Measurements from ENCODE around the gene LRBA. TPM values are rescaled to one million over a fixed set of nuclear protein-coding genes. Genes with fewer than 3 reads are reported as not detected.
"Not testable (repeated sequence)": the region's sequence is repeated elsewhere in the genome, so short reads cannot be mapped to it uniquely, and the experiment has no call there.

The LRBA gene
- total and polyA plus RNA-seq, 2 donors (not counting 3 experiments of a cell fraction or from before 2014, with no cell fraction given): 18.0 to 35.1 TPM

DNA sequence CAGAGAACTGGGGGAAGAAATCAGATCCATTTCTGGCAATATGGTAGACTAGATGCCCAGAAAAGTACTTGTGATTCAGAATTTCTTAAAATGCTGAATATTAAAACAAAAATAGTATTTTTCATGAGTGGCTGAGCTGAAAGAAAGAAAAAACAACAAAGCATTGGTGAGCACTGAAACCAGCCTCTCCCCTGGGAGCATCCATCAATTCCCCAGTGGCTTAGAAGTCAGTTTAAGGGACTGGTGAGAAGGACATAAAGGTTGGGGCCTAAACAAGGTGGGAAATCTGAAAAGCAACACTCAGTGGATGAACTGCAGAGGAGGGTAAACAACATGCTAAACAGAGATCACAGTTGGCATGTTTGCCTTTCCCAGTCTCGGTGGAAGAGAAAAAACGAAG is 20.4 kb downstream of the LRBA start:
- no peak for DNase-seq (ENCODE audit: low read depth, low spot score)

DNA sequence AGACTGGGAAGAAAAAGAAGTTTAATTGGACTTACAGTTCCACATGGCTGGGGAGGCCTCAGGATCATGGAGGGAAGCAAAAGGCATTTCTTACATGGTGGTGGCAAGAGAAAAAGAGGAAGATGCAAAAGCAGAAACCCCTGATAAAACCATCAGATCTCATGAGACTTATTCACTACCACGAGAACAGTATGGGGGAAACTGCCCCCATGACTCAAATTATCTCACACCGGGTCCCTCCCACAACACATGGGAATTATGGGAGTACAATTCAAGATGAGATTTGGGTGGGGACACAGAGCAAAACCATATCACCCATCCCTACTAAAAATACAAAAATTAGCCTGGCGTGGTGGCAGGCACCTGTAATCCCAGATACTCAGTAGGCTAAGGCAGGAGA is 21.5 kb downstream of the LRBA start:
- H3K9ac ChIP-seq (replicated peaks; ENCODE audit: extremely low read depth, insufficient read depth, low read length); H3K27me3 ChIP-seq (ENCODE audit: control insufficient read depth in 2 of 2, insufficient read depth in 2 of 2, low read length in 2 of 2); H3K9me1 ChIP-seq (replicated peaks; ENCODE audit: control insufficient read depth, extremely low read depth, insufficient read depth, low read length); H3K27ac ChIP-seq (ENCODE audit: insufficient read depth, low read depth, low read length); H4K20me1 ChIP-seq (replicated peaks; ENCODE audit: control insufficient read depth, extremely low read depth, insufficient read depth, low read length); H3K4me1 ChIP-seq (ENCODE audit: control insufficient read depth, extremely low read depth, insufficient read depth, low read length); FAIRE-seq; H3K4me2 ChIP-seq (ENCODE audit: insufficient read depth, low read length); H3K36me3 ChIP-seq (ENCODE audit: control insufficient read depth in 2 of 2, extremely low read depth in 1 of 2, insufficient read depth in 2 of 2, low read length in 2 of 2); POLR2A ChIA-PET; BruUV-seq (replicated peaks); DNase-seq (ENCODE audit: low read depth, low spot score); intact Hi-C loops (cut with micrococcal nuclease); H3K4me3 ChIP-seq (replicated peaks in 1 of 3; ENCODE audit: insufficient read depth in 1 of 3, low read depth in 1 of 3, low read length in 3 of 3); H2AFZ ChIP-seq (ENCODE audit: low read depth, low read length); dilution Hi-C loops (cut with MboI; ENCODE audit: extremely low pct_ligation_motif_present, low sequenced_read_pairs); CTCF ChIA-PET; H3K9me3 ChIP-seq (replicated peaks; ENCODE audit: control insufficient read depth, insufficient read depth, low read length): not testable (repeated sequence)
- peaks cover 19% of the 10 kb centered on the region for H3K79me2 ChIP-seq (ENCODE audit: control insufficient read depth, insufficient read depth, low read length)

More for the DNA sequence above, 20.4 kb downstream of the LRBA start:
- Histone ChIP-seq H3K36me3 (ENCODE audit: control insufficient read depth in 2 of 2, extremely low read depth in 1 of 2, insufficient read depth in 2 of 2, low read length in 2 of 2) (no peaks in the 10 kb centered on the region), H2AFZ (ENCODE audit: low read depth, low read length) (no peak overlapping the region), H4K20me1 (replicated peaks; ENCODE audit: control insufficient read depth, extremely low read depth, insufficient read depth, low read length) (no peaks in the 10 kb centered on the region), H3K9me1 (replicated peaks; ENCODE audit: control insufficient read depth, extremely low read depth, insufficient read depth, low read length) (no peaks in the 10 kb centered on the region), H3K9ac (replicated peaks; ENCODE audit: extremely low read depth, insufficient read depth, low read length) (no peak overlapping the region), H3K27ac (ENCODE audit: insufficient read depth, low read depth, low read length) (no peak overlapping the region), H3K27me3 (ENCODE audit: control insufficient read depth in 2 of 2, insufficient read depth in 2 of 2, low read length in 2 of 2) (no peaks in the 10 kb centered on the region), H3K9me3 (replicated peaks; ENCODE audit: control insufficient read depth, insufficient read depth, low read length) (no peaks in the 10 kb centered on the region), H3K4me3 (replicated peaks in 1 of 3; ENCODE audit: insufficient read depth in 1 of 3, low read depth in 1 of 3, low read length in 3 of 3) (no peak overlapping the region), H3K4me1 (ENCODE audit: control insufficient read depth, extremely low read depth, insufficient read depth, low read length) (peaks cover 8% of the 10 kb centered on the region), H3K79me2 (ENCODE audit: control insufficient read depth, insufficient read depth, low read length) (peaks cover 25% of the 10 kb centered on the region), H3K4me2 (ENCODE audit: insufficient read depth, low read length) (no peak overlapping the region)
- no TSS peak for BruUV-seq (replicated peaks)
- intact Hi-C loops (cut with micrococcal nuclease): no loop called here
- POLR2A ChIA-PET: no interaction called here
- TF ChIP-seq POLR2A (IDR thresholded peaks at IDR 0.05; ENCODE audit: low read depth, low read length) (no peak), GATA2 (IDR thresholded peaks at IDR 0.05; ENCODE audit: insufficient read depth, insufficient read length, low read depth, low read length) (no peak), JUN (IDR thresholded peaks at IDR 0.05; ENCODE audit: borderline replicate concordance, insufficient read depth, insufficient read length, low read depth) (no peak), POLR2AphosphoS5 (IDR thresholded peaks at IDR 0.05; ENCODE audit: insufficient read depth, low read depth, low read length) (no peak)
- TF ChIP-seq, protein P1, sequence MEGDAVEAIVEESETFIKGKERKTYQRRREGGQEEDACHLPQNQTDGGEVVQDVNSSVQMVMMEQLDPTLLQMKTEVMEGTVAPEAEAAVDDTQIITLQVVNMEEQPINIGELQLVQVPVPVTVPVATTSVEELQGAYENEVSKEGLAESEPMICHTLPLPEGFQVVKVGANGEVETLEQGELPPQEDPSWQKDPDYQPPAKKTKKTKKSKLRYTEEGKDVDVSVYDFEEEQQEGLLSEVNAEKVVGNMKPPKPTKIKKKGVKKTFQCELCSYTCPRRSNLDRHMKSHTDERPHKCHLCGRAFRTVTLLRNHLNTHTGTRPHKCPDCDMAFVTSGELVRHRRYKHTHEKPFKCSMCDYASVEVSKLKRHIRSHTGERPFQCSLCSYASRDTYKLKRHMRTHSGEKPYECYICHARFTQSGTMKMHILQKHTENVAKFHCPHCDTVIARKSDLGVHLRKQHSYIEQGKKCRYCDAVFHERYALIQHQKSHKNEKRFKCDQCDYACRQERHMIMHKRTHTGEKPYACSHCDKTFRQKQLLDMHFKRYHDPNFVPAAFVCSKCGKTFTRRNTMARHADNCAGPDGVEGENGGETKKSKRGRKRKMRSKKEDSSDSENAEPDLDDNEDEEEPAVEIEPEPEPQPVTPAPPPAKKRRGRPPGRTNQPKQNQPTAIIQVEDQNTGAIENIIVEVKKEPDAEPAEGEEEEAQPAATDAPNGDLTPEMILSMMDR (IDR thresholded peaks at IDR 0.05; ENCODE audit: extremely low read depth in 1 of 2, insufficient read depth in 1 of 2, low read depth in 1 of 2, low read length in 2 of 2): no peak
- FAIRE-seq: no peak
- dilution Hi-C loops (cut with MboI; ENCODE audit: extremely low pct_ligation_motif_present, low sequenced_read_pairs): no loop called here
- CTCF ChIA-PET: no interaction called here
